HUES48 (cell line): ENCODE results near the gene RPL5.
A peak's percentile ranks its signal among the peaks of the same experiment; 100 is the strongest.

Experiments used
- H3K27ac ChIP-seq: one replicate; pipeline ENCODE4 v1.7.0; 2013; ENCODE audit warnings: low read depth, low read length, inconsistent platforms
- H3K27me3 ChIP-seq: 2 replicates; pipeline ENCODE4 v1.6.1; 2013; ENCODE audit warnings: mild to moderate bottlenecking, low read length; ENCODE audit not compliant: control insufficient read depth, insufficient read depth
- H3K36me3 ChIP-seq: 2 replicates; pipeline ENCODE4 v1.6.1; 2013; ENCODE audit warnings: low read length; ENCODE audit not compliant: control insufficient read depth, insufficient read depth
- H3K4me1 ChIP-seq: 2 replicates; pipeline ENCODE4 v1.6.1; 2013; ENCODE audit warnings: mild to moderate bottlenecking, low read length; ENCODE audit not compliant: control insufficient read depth, insufficient read depth
- H3K4me3 ChIP-seq: 2 replicates; pipeline ENCODE4 v1.5.1; 2013; ENCODE audit warnings: mild to moderate bottlenecking, low read depth, low read length
- H3K9ac ChIP-seq: 2 replicates; pipeline ENCODE4 v1.6.1; 2013; ENCODE audit warnings: mild to moderate bottlenecking, low read depth, low read length, moderate library complexity
- H3K9me3 ChIP-seq: 2 replicates; pipeline ENCODE4 v1.6.1; 2013; ENCODE audit warnings: low read length; ENCODE audit not compliant: control insufficient read depth, insufficient read depth

The RPL5 gene

GRCh38 chr1:92820551-92820950, 11.3 kb upstream of the RPL5 start:
- H3K9ac ChIP-seq: no peak overlapping the region
- H3K27ac ChIP-seq: no peak overlapping the region
- H3K4me1 ChIP-seq: no peaks in the 10 kb centered on the region
- H3K36me3 ChIP-seq: no peaks in the 10 kb centered on the region
- H3K27me3 ChIP-seq: no peaks in the 10 kb centered on the region
- no peak overlapping the region for H3K4me3 ChIP-seq
- no peaks in the 10 kb centered on the region for H3K9me3 ChIP-seq

GRCh38 chr1:92822879-92823278, 9.0 kb upstream of the RPL5 start:
- Histone ChIP-seq H3K9ac (no peak overlapping the region), H3K4me1 (no peaks in the 10 kb centered on the region), H3K4me3 (no peak overlapping the region), H3K27me3 (no peaks in the 10 kb centered on the region), H3K9me3 (no peaks in the 10 kb centered on the region), H3K36me3 (no peaks in the 10 kb centered on the region), H3K27ac (no peak overlapping the region)

DNA sequence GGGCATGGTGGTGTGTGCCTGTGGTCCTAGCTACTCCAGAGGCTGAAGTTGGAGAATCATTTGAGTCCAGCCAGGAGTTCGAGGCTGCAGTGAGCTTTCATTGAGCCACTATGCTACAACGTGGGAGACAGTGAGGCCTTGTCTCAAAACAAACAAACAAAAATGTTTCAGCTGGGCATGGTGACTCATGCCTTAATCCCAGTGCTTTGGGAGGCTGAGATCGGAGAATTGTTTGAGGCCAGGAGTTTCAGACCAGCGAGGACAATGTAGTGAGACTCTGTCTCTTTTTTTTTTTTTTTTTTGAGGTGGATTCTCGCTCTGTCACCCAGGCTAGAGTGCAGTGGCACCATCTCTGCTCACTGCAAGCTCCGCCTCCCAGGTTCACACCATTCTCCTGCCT, 5.0 kb upstream of the RPL5 start:
- Histone ChIP-seq H3K27ac (no peak overlapping the region), H3K4me3 (no peak overlapping the region), H3K36me3 (no peaks in the 10 kb centered on the region), H3K4me1 (no peaks in the 10 kb centered on the region), H3K9me3 (no peaks in the 10 kb centered on the region), H3K9ac (no peak overlapping the region), H3K27me3 (no peaks in the 10 kb centered on the region)

DNA sequence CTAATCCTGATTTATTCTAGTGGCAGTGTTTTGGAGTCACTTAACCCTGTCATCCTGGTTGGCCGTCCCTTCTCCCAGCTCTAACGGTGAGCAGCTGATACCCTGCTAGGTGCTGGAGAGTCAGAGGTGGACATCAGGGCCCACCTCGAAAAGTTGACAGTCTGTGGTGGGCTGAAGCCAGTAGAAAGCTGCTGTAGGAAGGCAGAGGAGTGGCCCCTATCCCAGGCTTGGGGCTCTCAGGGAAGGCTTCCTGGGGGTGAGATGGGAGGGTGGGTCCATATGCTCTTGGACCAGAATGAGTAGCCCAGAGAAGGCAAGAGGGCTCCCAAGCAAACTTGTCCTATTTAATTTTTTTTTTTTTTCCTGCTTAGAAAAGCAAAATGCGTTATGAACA, 475 bp upstream of the RPL5 start:
- peaks cover 8% of the 10 kb centered on the region for H3K4me1 ChIP-seq
- no peak overlapping the region for H3K9ac ChIP-seq
- peak overlapping the region; percentile 93 for H3K4me3 ChIP-seq
- no peaks in the 10 kb centered on the region for H3K9me3 ChIP-seq
- no peak overlapping the region for H3K27ac ChIP-seq
- peaks cover 35% of the 10 kb centered on the region for H3K36me3 ChIP-seq
- H3K27me3 ChIP-seq: no peaks in the 10 kb centered on the region

DNA sequence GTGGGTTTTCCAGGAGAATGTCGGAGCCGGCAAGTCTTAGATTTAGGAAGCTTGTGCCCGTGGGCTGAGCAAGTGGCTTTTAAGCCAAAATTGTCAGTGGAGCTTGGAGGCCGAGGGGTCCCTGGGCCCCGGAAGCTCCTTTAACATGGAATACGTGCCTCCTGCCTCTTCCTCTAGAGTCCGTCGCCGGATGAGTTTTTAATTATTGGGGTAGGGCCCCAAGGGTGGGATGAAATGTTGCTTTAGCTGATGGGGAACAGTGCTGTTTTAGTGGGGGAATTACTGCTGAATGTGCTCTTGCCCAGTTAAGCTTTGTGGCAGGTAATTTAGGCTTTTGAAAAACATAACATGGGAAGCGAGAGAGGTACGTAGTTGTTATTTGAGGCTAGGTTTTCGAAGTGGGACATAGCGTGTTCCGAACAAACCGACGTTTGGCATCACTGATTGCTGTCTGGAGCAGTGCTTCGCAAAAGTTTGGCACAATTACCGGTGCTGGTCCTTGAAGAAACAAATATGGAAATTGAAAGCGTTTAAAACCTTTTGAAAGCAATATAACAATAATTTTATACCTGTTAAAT, 786 bp downstream of the RPL5 start:
- Histone ChIP-seq H3K4me3 (peak overlapping the region; percentile 93), H3K27ac (peak overlapping the region; percentile 95), H3K27me3 (no peaks in the 10 kb centered on the region), H3K4me1 (peaks cover 8% of the 10 kb centered on the region), H3K9me3 (no peaks in the 10 kb centered on the region), H3K9ac (peak overlapping the region; percentile 100), H3K36me3 (peaks cover 47% of the 10 kb centered on the region)

GRCh38 chr1:92833840-92834239, 2.0 kb downstream of the RPL5 start:
- peak overlapping the region; percentile 50 for H3K27ac ChIP-seq
- H3K9ac ChIP-seq: peak overlapping the region; percentile 100
- no peaks in the 10 kb centered on the region for H3K27me3 ChIP-seq
- H3K4me3 ChIP-seq: peak overlapping the region; percentile 93
- H3K9me3 ChIP-seq: no peaks in the 10 kb centered on the region
- H3K4me1 ChIP-seq: peaks cover 8% of the 10 kb centered on the region
- peaks cover 60% of the 10 kb centered on the region for H3K36me3 ChIP-seq

DNA sequence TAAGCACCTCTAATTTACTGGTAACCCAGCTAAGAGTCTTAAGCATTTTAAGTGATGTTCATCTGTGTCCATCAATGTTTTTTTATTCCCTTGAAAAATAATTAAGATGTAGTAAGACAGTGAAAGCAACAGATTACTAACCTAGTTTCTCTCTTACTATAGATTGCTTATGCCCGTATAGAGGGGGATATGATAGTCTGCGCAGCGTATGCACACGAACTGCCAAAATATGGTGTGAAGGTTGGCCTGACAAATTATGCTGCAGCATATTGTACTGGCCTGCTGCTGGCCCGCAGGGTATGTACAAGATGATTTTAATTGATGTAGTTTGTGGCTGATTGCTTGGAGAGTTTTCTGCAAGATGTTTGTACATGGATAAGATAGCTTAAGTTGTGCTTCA, 2.8 kb downstream of the RPL5 start:
- peak overlapping the region; percentile 93; the same call in 1 of the 2 replicates for H3K4me3 ChIP-seq
- peaks cover 8% of the 10 kb centered on the region for H3K4me1 ChIP-seq

GRCh38 chr1:92837062-92837461, 5.2 kb downstream of the RPL5 start:
- H3K36me3 ChIP-seq: peaks cover 92% of the 10 kb centered on the region
- no peaks in the 10 kb centered on the region for H3K9me3 ChIP-seq
- no peak overlapping the region for H3K4me3 ChIP-seq

More for the DNA sequence above, 2.8 kb downstream of the RPL5 start:
- H3K9ac ChIP-seq: peak overlapping the region; percentile 1; the same call in 1 of the 2 replicates
- H3K27me3 ChIP-seq: no peaks in the 10 kb centered on the region
- no peak overlapping the region for H3K27ac ChIP-seq
- H3K36me3 ChIP-seq: peaks cover 67% of the 10 kb centered on the region
- H3K9me3 ChIP-seq: no peaks in the 10 kb centered on the region

DNA sequence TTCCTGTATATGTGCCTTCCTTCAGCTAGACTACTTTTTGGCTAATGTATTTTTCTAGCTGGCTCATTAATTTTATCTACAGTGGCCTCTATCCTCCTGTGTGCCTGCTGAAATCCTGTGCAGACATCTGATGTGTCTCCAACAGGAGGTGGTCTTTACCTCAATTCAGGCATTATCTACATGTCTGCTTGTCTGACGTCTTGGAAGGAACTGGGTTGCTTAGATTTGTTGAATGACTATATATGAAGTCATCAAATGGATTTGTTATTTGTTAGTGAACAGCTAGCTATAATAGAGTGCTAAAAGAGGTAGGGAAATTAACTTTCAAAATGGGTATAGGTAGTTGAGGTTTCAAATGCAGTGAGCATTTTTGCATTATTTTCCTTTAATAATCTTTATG, 6.7 kb downstream of the RPL5 start:
- Histone ChIP-seq H3K36me3 (peaks cover 100% of the 10 kb centered on the region), H3K9me3 (no peaks in the 10 kb centered on the region), H3K4me1 (peaks cover 7% of the 10 kb centered on the region), H3K27me3 (no peaks in the 10 kb centered on the region), H3K9ac (no peak overlapping the region), H3K27ac (peak overlapping the region; percentile 5), H3K4me3 (no peak overlapping the region)

More at GRCh38 chr1:92837062-92837461, 5.2 kb downstream of the RPL5 start:
- H3K4me1 ChIP-seq: peaks cover 8% of the 10 kb centered on the region
- H3K27me3 ChIP-seq: no peaks in the 10 kb centered on the region
- H3K9ac ChIP-seq: no peak overlapping the region
- no peak overlapping the region for H3K27ac ChIP-seq

DNA sequence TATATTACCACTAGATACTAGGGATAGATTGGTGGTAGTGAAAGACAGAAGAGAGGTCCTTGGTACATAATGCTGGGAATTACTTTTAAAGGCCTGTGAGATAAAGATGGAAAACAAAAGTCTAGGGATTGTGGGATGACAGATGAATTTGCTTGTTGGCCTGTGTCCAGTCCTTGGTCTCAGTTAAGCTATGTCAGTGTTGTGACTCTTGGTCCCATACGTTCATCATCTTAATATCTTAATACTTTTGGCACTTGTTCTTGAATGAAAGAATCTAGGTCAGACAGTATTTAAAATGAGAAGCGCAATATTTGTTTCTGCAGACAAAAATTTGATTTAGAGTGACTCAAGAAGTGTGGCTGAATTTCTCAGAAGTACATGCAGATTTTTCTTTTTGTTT, 7.6 kb downstream of the RPL5 start:
- H3K9ac ChIP-seq: no peak overlapping the region
- no peaks in the 10 kb centered on the region for H3K4me1 ChIP-seq
- H3K36me3 ChIP-seq: peaks cover 100% of the 10 kb centered on the region
- H3K27ac ChIP-seq: no peak overlapping the region
- H3K27me3 ChIP-seq: no peaks in the 10 kb centered on the region
- H3K9me3 ChIP-seq: no peaks in the 10 kb centered on the region
- no peak overlapping the region for H3K4me3 ChIP-seq

DNA sequence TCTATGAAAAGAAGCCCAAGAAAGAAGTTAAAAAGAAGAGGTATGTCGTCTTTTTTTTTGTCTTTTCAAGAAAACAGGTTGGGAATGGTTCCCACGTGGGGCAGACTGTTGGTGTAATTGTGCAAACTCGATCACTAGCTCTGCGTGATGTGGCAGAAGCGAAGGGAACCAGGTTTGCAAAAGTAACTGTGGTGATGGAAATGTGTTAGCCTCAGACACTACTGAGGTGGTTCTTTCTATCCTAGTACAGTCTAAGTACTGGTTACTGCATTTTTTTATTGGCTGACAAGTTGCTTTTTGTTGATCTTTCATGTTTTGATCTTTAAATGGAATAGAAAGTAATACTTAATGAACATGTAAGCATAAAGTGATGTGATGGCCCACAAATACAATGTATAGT, 8.8 kb downstream of the RPL5 start:
- no peak overlapping the region for H3K27ac ChIP-seq
- H3K4me1 ChIP-seq: no peaks in the 10 kb centered on the region
- no peaks in the 10 kb centered on the region for H3K27me3 ChIP-seq
- H3K36me3 ChIP-seq: peaks cover 88% of the 10 kb centered on the region
- H3K9me3 ChIP-seq: no peaks in the 10 kb centered on the region
- no peak overlapping the region for H3K4me3 ChIP-seq
- no peak overlapping the region for H3K9ac ChIP-seq
